GM12875 (cell line): ENCODE data around the gene GATD1.

Experiments used
- H3K4me3 ChIP-seq: one replicate; pipeline ENCODE4 v1.5.1; 2011; ENCODE audit warnings: low read depth, low read length, control low read depth
- TF ChIP-seq, protein P1 (sequence below): IDR thresholded peaks from 2 replicates; pipeline ENCODE4 v1.5.1; 2011; ENCODE audit warnings: low read depth, mild to moderate bottlenecking, control low read depth, inconsistent platforms, low read length, moderate library complexity, borderline replicate concordance; ENCODE audit not compliant: insufficient read depth

The GATD1 gene

GRCh38 chr11:811446-812245 lies 34.4 kb upstream of the GATD1 start:
- peak overlapping the region; percentile 92 for H3K4me3 ChIP-seq
- TF ChIP-seq, protein P1, sequence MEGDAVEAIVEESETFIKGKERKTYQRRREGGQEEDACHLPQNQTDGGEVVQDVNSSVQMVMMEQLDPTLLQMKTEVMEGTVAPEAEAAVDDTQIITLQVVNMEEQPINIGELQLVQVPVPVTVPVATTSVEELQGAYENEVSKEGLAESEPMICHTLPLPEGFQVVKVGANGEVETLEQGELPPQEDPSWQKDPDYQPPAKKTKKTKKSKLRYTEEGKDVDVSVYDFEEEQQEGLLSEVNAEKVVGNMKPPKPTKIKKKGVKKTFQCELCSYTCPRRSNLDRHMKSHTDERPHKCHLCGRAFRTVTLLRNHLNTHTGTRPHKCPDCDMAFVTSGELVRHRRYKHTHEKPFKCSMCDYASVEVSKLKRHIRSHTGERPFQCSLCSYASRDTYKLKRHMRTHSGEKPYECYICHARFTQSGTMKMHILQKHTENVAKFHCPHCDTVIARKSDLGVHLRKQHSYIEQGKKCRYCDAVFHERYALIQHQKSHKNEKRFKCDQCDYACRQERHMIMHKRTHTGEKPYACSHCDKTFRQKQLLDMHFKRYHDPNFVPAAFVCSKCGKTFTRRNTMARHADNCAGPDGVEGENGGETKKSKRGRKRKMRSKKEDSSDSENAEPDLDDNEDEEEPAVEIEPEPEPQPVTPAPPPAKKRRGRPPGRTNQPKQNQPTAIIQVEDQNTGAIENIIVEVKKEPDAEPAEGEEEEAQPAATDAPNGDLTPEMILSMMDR = no peak

- peak overlapping the region; percentile 92 for H3K4me3 ChIP-seq
- TF ChIP-seq, protein P1 = no peak
Observed at GRCh38 chr11:810040-810567, 32.8 kb upstream of the GATD1 start.

GRCh38 chr11:809287-810039 lies 32.2 kb upstream of the GATD1 start, which contains the start of gene RPLP2:
TSS of gene RPLP2 (plus strand) at chr11:809967. CDS start at chr11:810235, 268 bp downstream.
- peak within 1 kb of the TSS; percentile 92 for H3K4me3 ChIP-seq
- TF ChIP-seq, protein P1 = no peak

GRCh38 chr11:808427-809286 lies 31.4 kb upstream of the GATD1 start:
- TF ChIP-seq, protein P1 = peak; percentile 37; the same call in 1 of the 2 replicates
- H3K4me3 ChIP-seq = peak overlapping the region; percentile 92

- TF ChIP-seq, protein P1 = no peak
- peak overlapping the region; percentile 66 for H3K4me3 ChIP-seq
Observed at GRCh38 chr11:804599-804964, 27.3 kb upstream of the GATD1 start.

DNA sequence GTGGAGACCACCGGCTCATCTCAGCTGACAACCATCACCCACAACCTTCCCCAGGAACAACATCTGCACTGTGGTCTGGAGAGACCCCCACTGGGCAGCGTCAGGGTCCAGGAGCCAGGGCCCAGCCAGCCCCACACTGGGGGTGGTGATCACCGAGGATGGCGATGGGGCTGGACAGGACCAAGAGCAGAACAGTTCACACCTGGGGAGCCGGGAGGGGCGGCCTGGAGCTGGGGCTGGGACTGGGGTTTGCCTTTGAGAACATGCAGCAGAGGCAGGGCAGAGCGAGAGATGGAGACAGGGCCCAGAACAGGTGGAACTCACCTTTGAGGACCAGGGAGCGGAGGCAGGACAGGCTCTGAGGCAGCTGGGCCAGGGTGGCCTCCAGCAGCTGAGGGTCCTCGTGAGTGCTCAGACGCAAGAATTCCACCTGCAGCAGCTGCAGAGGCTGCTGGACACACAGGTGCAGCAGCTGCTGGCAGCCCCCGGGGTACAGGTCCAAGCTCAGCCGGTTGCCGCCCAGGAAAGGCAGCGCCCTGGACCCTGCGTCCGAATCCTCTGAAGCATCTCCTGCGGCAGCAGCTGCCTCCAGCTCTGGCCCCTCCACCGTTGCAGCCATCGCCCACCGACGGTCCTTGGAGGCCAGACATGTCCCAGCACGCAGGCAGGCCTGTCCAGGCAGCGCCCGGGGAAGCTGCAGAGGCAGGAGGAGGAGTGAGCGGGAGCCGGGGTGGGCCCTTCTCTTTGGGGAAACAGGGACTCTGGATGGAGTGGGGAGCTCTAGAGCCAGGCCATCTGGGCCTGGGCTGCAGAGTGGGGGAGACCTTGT lies 26.7 kb upstream of the GATD1 start:
- peak overlapping the region; percentile 66 for H3K4me3 ChIP-seq
- TF ChIP-seq, protein P1 = no peak
